Measurements from ENCODE around the gene KCNK7.

DNA sequence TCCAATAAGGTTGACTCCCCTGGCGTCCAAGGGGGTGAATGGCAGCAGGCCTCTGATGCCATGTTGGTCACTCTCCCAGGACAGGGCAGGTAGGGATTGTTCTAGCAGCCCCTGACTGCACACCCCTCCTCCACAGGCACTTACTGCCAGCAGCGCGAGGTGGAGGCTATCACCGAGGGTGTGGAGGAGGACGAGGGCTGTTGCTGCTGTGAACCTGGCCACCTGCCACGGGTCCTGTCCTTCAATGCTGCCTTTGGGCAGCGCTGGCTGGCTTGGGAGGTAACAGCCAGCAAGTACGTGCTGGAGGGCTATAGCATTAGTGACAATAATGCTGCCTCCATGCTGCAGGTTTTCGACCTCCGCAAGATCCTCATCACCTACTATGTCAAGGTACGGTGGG, 34.6 kb upstream of the KCNK7 start:
- TF ChIP-seq POLR2A (IDR thresholded peaks at IDR 0.05; ENCODE audit: low read length) = no peak
- no peak for TF ChIP-seq GATA1 (IDR thresholded peaks at IDR 0.05; ENCODE audit: low read depth, low read length)

Data from erythroblast (primary cell).